HFFc6 (cell line): ENCODE measurements around the gene HOMER2. TPM values are rescaled to one million over a fixed set of nuclear protein-coding genes. Genes with fewer than 3 reads are reported as not detected.
"Not testable (repeated sequence)": the region's sequence is repeated elsewhere in the genome, so short reads cannot be mapped to it uniquely, and the experiment has no call there.

Experiments used
- DNase-seq: peaks from one replicate; pipeline ENCODE4 v3.0.0-alpha.2; 2018
- H3K27ac Mint-ChIP-seq: 2 replicates; pipeline ENCODE4 v1.8.0; 2020; ENCODE audit warnings: mild to moderate bottlenecking, mixed read lengths
- H3K27me3 Mint-ChIP-seq: 2 replicates; pipeline ENCODE4 v1.8.0; 2021; ENCODE audit warnings: mild to moderate bottlenecking, moderate library complexity, mixed read lengths; ENCODE audit not compliant: insufficient read depth
- H3K36me3 Mint-ChIP-seq: 2 replicates; pipeline ENCODE4 v1.8.0; 2021; ENCODE audit warnings: low read depth, mixed read lengths
- H3K4me1 Mint-ChIP-seq: 2 replicates; pipeline ENCODE4 v1.8.0; 2020; ENCODE audit warnings: low read depth, mixed read lengths
- H3K4me3 Mint-ChIP-seq: 2 replicates; pipeline ENCODE4 v1.8.0; 2020; ENCODE audit warnings: mild to moderate bottlenecking, moderate library complexity, mixed read lengths
- H3K9me3 Mint-ChIP-seq: 2 replicates; pipeline ENCODE4 v1.8.0; 2020; ENCODE audit warnings: mild to moderate bottlenecking, mixed read lengths
- CTCF ChIP-seq: fragments of 200-600 bp; sonication (generic); IDR thresholded peaks from 2 replicates; pipeline ENCODE4 v1.5.0; 2021; ENCODE audit warnings: antibody characterized with exemption, mild to moderate bottlenecking
- total RNA-seq, 6 experiments: library from RNA; stranded (reverse); fragmentation: NEBNext Ultra II Directional; extraction: Animal tissue kit (Norgen Biotek cat#: 25700); gene quantifications; 2 replicates in 1 of 6; 3 replicates in 5 of 6; pipeline ENCODE4 v1.2.3, GENCODE V29; 2021

HOMER2 gene
- total RNA-seq, 6 experiments from 2014 or later = 0.19 to 1.4 (median 0.86) TPM

GRCh38 chr15:82945326-82945725 is 7.2 kb downstream of the HOMER2 start:
- no peaks in the 10 kb centered on the region for H3K36me3 Mint-ChIP-seq
- no peak for DNase-seq
- H3K4me3 Mint-ChIP-seq = no peak overlapping the region
- peaks cover 6% of the 10 kb centered on the region for H3K27me3 Mint-ChIP-seq
- H3K4me1 Mint-ChIP-seq = no peaks in the 10 kb centered on the region
- no peaks in the 10 kb centered on the region for H3K9me3 Mint-ChIP-seq
- TF ChIP-seq CTCF = no peak
- no peak overlapping the region for H3K27ac Mint-ChIP-seq

- Mint-ChIP-seq H3K9me3 (no peaks in the 10 kb centered on the region), H3K27ac (no peak overlapping the region), H3K4me1 (no peaks in the 10 kb centered on the region), H3K36me3 (no peaks in the 10 kb centered on the region), H3K27me3 (peaks cover 6% of the 10 kb centered on the region), H3K4me3 (no peak overlapping the region)
- TF ChIP-seq CTCF = no peak
- no peak for DNase-seq
Observed at GRCh38 chr15:82944821-82945220, 7.7 kb downstream of the HOMER2 start.

- no peak for DNase-seq
- H3K27me3 Mint-ChIP-seq = peaks cover 10% of the 10 kb centered on the region
- no peaks in the 10 kb centered on the region for H3K9me3 Mint-ChIP-seq
- no peaks in the 10 kb centered on the region for H3K4me1 Mint-ChIP-seq
- no peaks in the 10 kb centered on the region for H3K36me3 Mint-ChIP-seq
- H3K4me3 Mint-ChIP-seq = no peak overlapping the region
- H3K27ac Mint-ChIP-seq = no peak overlapping the region
- no peak for TF ChIP-seq CTCF
Observed at GRCh38 chr15:82944056-82944455, 8.5 kb downstream of the HOMER2 start.

GRCh38 chr15:82943176-82943575 is 9.3 kb downstream of the HOMER2 start:
- no peak overlapping the region for H3K27ac Mint-ChIP-seq
- H3K9me3 Mint-ChIP-seq = no peaks in the 10 kb centered on the region; the same call in 1 of the 2 replicates
- TF ChIP-seq CTCF = no peak
- H3K4me3 Mint-ChIP-seq = no peak overlapping the region
- H3K4me1 Mint-ChIP-seq = no peaks in the 10 kb centered on the region
- DNase-seq = no peak
- H3K36me3 Mint-ChIP-seq = no peaks in the 10 kb centered on the region
- peaks cover 16% of the 10 kb centered on the region for H3K27me3 Mint-ChIP-seq

- Mint-ChIP-seq H3K27me3 (peaks cover 20% of the 10 kb centered on the region), H3K36me3 (no peaks in the 10 kb centered on the region), H3K9me3 (no peaks in the 10 kb centered on the region; the same call in 1 of the 2 replicates), H3K27ac (no peak overlapping the region), H3K4me1 (no peaks in the 10 kb centered on the region), H3K4me3 (no peak overlapping the region)
- peak; percentile 21 for DNase-seq
- TF ChIP-seq CTCF = no peak
Observed at GRCh38 chr15:82942691-82943090, 9.8 kb downstream of the HOMER2 start.

- not testable (repeated sequence) for H3K4me1 Mint-ChIP-seq, H3K27ac Mint-ChIP-seq, H3K36me3 Mint-ChIP-seq, H3K9me3 Mint-ChIP-seq, H3K4me3 Mint-ChIP-seq, DNase-seq
- H3K27me3 Mint-ChIP-seq = peaks cover 20% of the 10 kb centered on the region
Observed at GRCh38 chr15:82939678-82940077, 12.8 kb downstream of the HOMER2 start.
